Vagina (tissue), 2 donors: ENCODE results near the gene ADAMTS12. TPM values are rescaled to one million over a fixed set of nuclear protein-coding genes. Genes with fewer than 3 reads are reported as not detected.

Source experiments
- DNase-seq, 2 donors: peaks; one replicate each; pipeline ENCODE4 v3.0.0-alpha.2; 2017; ENCODE audit errors: extremely low spot score in 2 of 2
- H3K27ac ChIP-seq: fragments of 200-600 bp; sonication (generic); one replicate; pipeline ENCODE4 v1.5.1; 2019
- H3K27me3 ChIP-seq: fragments of 200-600 bp; sonication (generic); one replicate; pipeline ENCODE4 v1.5.1; 2019
- H3K36me3 ChIP-seq, 2 donors: fragments of 200-600 bp; sonication (generic); one replicate each; pipeline ENCODE4 v1.5.1; 2017 to 2019
- H3K4me1 ChIP-seq: fragments of 200-600 bp; sonication (generic); one replicate; pipeline ENCODE4 v1.5.1; 2019
- H3K4me3 ChIP-seq, 2 donors: fragments of 200-600 bp; sonication (generic); 1 replicate in 1 of 2; 2 replicates in 1 of 2; pipeline ENCODE4 v1.5.1; 2016 to 2019
- H3K9me3 ChIP-seq: fragments of 200-600 bp; sonication (generic); one replicate; pipeline ENCODE4 v1.5.1; 2019
- POLR2A ChIP-seq, 2 donors: fragments of 450-650 bp; IDR thresholded peaks; one replicate each; pipeline ENCODE4 v1.6.1; 2017; ENCODE audit warnings: antibody characterized with exemption in 2 of 2, mild to moderate bottlenecking in 2 of 2, moderate library complexity in 2 of 2
- POLR2AphosphoS5 ChIP-seq, 2 donors: sonication (generic); formaldehyde crosslinking; IDR thresholded peaks; one replicate each; pipeline ENCODE4 v1.9.0; 2017; ENCODE audit warnings: antibody characterized with exemption in 2 of 2, mild to moderate bottlenecking in 2 of 2, low read depth in 1 of 2; ENCODE audit not compliant: insufficient read depth in 1 of 2
- intact Hi-C: fragments of 100-400 bp; cut with DNase I; formaldehyde crosslinking; loops from one replicate; pipeline ENCODE4 v1.15.1; 2023
- total RNA-seq: library from RNA; depleted of rRNA; stranded (reverse); fragments of >200 nt; gene quantifications from one replicate; pipeline ENCODE4 v1.2.3, GENCODE V29; 2016
- TF ChIP-seq, protein P1 (sequence below), 3 experiments: fragments of 450-650 bp in 2 of 3; fragments of 200-600 bp in 1 of 3; sonication (generic) in 1 of 3; IDR thresholded peaks; one replicate each; pipeline ENCODE4 v1.5.1; 2017 to 2019; ENCODE audit warnings: antibody characterized with exemption in 3 of 3, mild to moderate bottlenecking in 2 of 3, moderate library complexity in 2 of 3

ADAMTS12 gene
- total RNA-seq, 1 donor from 2014 or later: 7.6 TPM

GRCh38 chr5:33832404-33833236, 59.2 kb downstream of the ADAMTS12 start:
- intact Hi-C loops: no loop called here
- H3K4me1 ChIP-seq: no peaks in the 10 kb centered on the region

DNA sequence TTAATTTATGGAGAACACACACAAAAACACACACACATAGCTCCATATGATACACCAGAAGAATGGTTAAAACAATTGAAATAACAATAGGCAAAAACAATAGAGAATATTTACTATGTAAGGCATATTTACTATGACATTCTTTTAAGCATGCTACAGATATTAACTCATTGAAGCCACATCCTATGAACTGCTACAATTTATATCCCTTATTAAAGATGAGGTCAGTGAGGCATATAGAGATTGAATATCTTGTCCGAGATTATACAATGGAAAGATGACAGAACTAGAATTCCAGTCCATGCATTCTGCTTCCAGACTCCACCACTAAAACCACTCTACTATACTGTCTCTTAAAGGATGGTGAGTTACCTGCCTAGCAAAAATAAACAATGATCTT, 60.7 kb downstream of the ADAMTS12 start:
- intact Hi-C loops: no loop called here

More at GRCh38 chr5:33832404-33833236, 59.2 kb downstream of the ADAMTS12 start:
- Histone ChIP-seq H3K9me3 (no peaks in the 10 kb centered on the region), H3K4me3 (no peak overlapping the region), H3K27me3 (no peaks in the 10 kb centered on the region), H3K27ac (no peak overlapping the region), H3K36me3 (no peaks in the 10 kb centered on the region)
- DNase-seq: no peak
- TF ChIP-seq POLR2AphosphoS5 (IDR thresholded peaks at IDR 0.05; ENCODE audit: insufficient read depth in 1 of 2, low read depth in 1 of 2): no peak
- no peak for TF ChIP-seq POLR2A (IDR thresholded peaks at IDR 0.05)
- TF ChIP-seq, protein P1, sequence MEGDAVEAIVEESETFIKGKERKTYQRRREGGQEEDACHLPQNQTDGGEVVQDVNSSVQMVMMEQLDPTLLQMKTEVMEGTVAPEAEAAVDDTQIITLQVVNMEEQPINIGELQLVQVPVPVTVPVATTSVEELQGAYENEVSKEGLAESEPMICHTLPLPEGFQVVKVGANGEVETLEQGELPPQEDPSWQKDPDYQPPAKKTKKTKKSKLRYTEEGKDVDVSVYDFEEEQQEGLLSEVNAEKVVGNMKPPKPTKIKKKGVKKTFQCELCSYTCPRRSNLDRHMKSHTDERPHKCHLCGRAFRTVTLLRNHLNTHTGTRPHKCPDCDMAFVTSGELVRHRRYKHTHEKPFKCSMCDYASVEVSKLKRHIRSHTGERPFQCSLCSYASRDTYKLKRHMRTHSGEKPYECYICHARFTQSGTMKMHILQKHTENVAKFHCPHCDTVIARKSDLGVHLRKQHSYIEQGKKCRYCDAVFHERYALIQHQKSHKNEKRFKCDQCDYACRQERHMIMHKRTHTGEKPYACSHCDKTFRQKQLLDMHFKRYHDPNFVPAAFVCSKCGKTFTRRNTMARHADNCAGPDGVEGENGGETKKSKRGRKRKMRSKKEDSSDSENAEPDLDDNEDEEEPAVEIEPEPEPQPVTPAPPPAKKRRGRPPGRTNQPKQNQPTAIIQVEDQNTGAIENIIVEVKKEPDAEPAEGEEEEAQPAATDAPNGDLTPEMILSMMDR (IDR thresholded peaks at IDR 0.05): no peak

GRCh38 chr5:33829430-33829829, 62.4 kb downstream of the ADAMTS12 start:
- no peak for DNase-seq
- Histone ChIP-seq H3K27ac (no peak overlapping the region), H3K9me3 (no peaks in the 10 kb centered on the region), H3K4me3 (no peak overlapping the region), H3K4me1 (no peaks in the 10 kb centered on the region), H3K36me3 (no peaks in the 10 kb centered on the region), H3K27me3 (no peaks in the 10 kb centered on the region)
- TF ChIP-seq POLR2AphosphoS5 (IDR thresholded peaks at IDR 0.05; ENCODE audit: insufficient read depth in 1 of 2, low read depth in 1 of 2): no peak
- TF ChIP-seq, protein P1 (IDR thresholded peaks at IDR 0.05): no peak
- TF ChIP-seq POLR2A (IDR thresholded peaks at IDR 0.05): no peak
- intact Hi-C loops: no loop called here

More for the DNA sequence above, 60.7 kb downstream of the ADAMTS12 start:
- no peak overlapping the region for H3K27ac ChIP-seq
- no peaks in the 10 kb centered on the region for H3K4me1 ChIP-seq
- no peak for DNase-seq
- H3K9me3 ChIP-seq: no peaks in the 10 kb centered on the region
- H3K27me3 ChIP-seq: no peaks in the 10 kb centered on the region
- no peak for TF ChIP-seq POLR2A (IDR thresholded peaks at IDR 0.05)
- TF ChIP-seq, protein P1 (IDR thresholded peaks at IDR 0.05): no peak
- no peak for TF ChIP-seq POLR2AphosphoS5 (IDR thresholded peaks at IDR 0.05; ENCODE audit: insufficient read depth in 1 of 2, low read depth in 1 of 2)
- H3K36me3 ChIP-seq: no peaks in the 10 kb centered on the region
- H3K4me3 ChIP-seq: no peak overlapping the region

- TF ChIP-seq, protein P1 (IDR thresholded peaks at IDR 0.05): no peak
- no peak for TF ChIP-seq POLR2AphosphoS5 (IDR thresholded peaks at IDR 0.05; ENCODE audit: insufficient read depth in 1 of 2, low read depth in 1 of 2)
- H3K4me3 ChIP-seq: no peak overlapping the region
- intact Hi-C loops: no loop called here
- no peaks in the 10 kb centered on the region for H3K36me3 ChIP-seq
- no peak for DNase-seq
- H3K9me3 ChIP-seq: no peaks in the 10 kb centered on the region
- no peak overlapping the region for H3K27ac ChIP-seq
- H3K27me3 ChIP-seq: no peaks in the 10 kb centered on the region
- no peaks in the 10 kb centered on the region for H3K4me1 ChIP-seq
These were observed 63.0 kb downstream of the ADAMTS12 start for GRCh38 chr5:33828626-33829308.

DNA sequence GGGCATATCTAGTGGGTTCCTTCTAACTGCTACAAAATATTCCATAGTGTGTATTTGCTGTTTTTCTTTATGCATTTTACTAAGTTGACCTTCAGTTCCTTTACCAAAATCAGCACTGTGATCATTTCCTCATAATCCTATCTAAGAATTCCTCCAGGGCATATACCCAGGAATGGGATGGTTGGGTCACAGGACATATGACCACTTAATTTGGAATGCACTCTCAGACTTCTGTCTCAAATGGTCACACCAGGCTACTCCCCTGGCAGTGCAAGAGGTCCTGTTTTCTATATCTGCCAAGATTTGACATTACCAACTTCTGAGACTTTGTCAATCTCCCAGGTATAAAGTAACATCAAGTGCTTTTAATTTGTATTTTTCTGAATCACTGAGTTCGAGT, 63.9 kb downstream of the ADAMTS12 start:
- H3K27me3 ChIP-seq: no peaks in the 10 kb centered on the region
- no peaks in the 10 kb centered on the region for H3K4me1 ChIP-seq
- no peak overlapping the region for H3K27ac ChIP-seq
- intact Hi-C loops: no loop called here
- no peak for TF ChIP-seq POLR2AphosphoS5 (IDR thresholded peaks at IDR 0.05; ENCODE audit: insufficient read depth in 1 of 2, low read depth in 1 of 2)
- no peak for TF ChIP-seq POLR2A (IDR thresholded peaks at IDR 0.05)
- TF ChIP-seq, protein P1 (IDR thresholded peaks at IDR 0.05): no peak
- no peaks in the 10 kb centered on the region for H3K36me3 ChIP-seq
- no peaks in the 10 kb centered on the region for H3K9me3 ChIP-seq
- H3K4me3 ChIP-seq: no peak overlapping the region
- no peak for DNase-seq
